Right hindlimb (tissue), 1 donor: Measurements from ENCODE around the gene TFE3.
"Not testable (repeated sequence)": the region's sequence is repeated elsewhere in the genome, so short reads cannot be mapped to it uniquely, and the experiment has no call there.

Source experiments
- DNase-seq: peaks from one replicate; pipeline ENCODE4 v3.0.0-alpha.2; 2018

Gene TFE3

GRCh38 chrX:48999030-48999429 is 44.1 kb downstream of the TFE3 start:
- DNase-seq, result no peak

GRCh38 chrX:48998391-48998790 is 44.8 kb downstream of the TFE3 start:
- no peak for DNase-seq

DNA sequence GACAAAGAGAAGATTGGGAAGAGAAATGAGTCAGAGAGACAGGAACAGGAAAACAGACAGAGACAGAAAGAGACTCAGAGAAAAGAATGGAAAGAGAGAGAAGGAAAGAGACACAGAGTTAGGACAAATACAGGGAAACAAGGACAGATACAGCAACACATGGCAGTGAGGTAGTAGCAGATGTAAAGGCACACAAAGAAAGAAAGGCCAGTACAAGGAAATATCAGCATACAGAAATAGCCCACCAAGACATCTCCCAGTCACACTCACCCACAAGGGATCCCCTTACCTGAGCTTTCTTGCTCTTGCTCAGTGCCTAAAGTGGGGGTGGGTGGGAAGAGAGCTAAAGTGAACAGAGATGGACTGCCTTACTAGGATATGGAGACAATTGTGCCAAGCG is 45.3 kb downstream of the TFE3 start:
- DNase-seq, result no peak

DNA sequence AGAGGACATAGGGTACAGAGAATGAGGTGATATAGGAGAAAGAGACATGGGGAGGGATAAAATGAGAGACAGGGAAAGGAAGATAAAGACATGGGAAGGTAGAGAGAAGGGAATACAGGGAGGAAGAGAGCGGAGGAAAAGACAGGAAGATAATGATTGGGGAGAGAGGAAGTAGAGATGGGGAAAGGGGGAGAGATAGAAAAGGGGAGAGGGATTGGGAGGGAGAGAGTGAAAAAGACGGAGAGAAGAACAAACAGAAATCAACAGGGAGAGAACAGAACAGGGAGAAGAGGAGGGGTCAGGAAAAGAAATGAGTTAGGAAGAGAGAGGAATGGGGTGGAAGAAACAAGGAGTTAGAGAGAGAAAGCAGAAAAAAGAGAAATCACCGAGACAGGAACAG is 45.7 kb downstream of the TFE3 start:
- DNase-seq, result no peak

DNA sequence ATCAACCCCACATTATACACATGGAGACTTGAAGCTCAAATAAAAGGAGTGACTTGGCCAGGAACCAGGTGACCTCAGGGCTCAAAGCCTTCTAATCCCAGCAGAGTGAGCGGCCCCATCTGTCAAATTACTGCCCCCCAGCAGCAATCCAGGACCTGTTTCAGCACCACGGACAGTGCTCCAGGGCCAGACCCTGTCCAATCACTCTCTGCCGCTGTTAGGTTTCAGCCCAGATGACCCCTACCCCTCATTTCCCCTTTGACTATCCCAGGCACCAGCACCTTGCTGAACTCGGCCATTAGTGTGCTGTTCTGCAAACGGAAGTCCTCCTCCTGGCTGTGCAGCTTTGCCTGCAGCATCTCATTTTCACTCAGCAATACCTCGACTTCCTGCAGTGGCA is 46.2 kb downstream of the TFE3 start:
- DNase-seq, result no peak

DNA sequence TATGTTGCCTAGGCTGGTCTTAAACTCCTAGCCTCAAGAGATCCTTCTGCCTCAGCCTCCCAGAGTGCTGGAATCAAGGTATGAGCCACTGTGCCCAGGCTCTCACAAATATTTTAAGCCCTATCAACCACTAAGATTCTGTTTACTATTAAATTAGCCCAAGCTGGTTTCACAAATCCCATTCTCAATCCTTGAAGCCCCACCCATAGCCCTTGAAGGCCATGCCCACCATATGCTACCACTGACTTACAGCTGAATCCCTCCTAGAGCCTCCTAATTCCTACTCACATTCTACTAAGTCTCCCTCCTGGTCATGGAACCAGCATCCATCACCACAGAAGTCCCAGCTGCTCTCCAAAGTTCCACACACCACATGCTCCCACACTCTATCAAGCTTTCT is 50.8 kb downstream of the TFE3 start:
- DNase-seq, result no peak

GRCh38 chrX:48989483-48989882 is 53.7 kb downstream of the TFE3 start:
- DNase-seq, result no peak

DNA sequence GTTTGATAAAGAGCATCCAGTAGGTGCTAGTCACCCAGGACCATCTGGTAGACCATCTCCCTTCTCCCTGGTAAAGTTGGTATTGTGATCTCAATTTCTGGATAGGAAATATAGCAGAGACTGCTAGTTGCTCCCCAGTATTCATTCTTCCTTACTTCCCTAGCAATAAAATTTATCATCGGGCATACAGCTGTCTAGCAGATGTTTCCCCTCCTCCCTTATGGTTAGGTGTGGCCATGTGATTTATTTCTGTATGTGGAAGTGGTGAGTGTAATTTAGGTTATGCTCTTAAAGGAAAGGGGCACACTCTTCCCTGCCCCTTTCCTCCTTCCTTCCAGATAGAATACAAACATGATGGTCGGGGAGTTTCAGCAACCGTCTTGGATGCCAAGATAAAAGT is 59.3 kb downstream of the TFE3 start:
- DNase-seq, result no peak

DNA sequence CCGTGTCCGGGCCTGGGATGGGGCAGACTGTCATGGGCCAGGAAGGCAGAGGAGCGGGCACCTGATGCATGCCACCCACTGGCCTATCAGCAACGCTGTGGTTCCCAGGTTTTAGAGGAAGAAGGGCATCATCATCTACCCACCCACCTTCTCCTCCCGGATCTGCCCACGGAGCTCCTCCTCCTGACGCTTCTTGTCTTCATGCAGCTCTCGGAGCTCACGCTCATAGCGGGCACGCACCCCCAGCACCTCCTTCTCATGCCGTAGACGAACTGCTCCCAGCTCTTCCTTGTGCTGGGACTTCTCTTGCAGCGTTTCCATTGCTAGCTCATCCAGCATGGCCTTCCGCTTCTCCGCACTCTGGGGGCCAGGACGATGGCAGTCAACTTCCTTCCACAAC is 60.1 kb downstream of the TFE3 start:
- DNase-seq, result no peak

DNA sequence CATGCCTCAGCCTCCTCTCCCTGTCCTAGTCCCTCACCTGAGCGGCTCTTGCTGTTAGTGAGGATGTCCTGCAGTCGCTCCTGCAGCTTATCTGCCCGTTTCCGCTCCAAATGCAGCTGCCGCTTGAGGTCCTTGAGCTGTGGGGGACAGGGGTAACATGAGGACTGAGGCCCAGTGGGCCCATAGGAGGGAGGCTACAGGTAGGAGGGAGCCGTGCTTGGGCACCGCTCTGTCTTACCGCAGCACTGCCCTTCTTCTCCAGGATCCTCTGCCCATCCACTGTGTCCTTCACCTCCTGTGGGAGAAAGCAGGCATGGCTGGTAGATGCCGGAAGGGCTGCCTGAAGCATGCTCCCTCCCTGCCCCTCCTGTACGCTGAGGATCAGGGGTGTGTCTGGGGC is 62.0 kb downstream of the TFE3 start:
- no peak for DNase-seq

DNA sequence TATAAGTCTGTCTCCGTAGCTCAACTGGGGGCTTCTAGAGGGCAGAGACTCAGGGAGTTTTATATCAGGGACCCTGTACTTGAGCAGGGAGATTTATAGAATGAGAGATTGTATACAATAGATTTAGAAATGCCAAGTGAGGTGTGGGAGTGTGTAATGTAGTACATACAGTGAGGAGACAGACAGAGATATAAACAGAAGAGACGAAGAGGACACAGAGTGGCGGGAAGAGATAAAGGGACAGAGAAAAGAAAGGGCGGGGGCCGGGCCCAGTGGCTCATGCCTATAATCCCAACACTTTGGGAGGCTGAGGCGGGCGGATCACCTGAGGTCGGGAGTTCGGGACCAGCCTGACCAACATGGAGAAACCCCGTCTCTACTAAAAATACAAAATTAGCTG is 62.8 kb downstream of the TFE3 start:
- DNase-seq, result not testable (repeated sequence)
